Psoas muscle (tissue), 8 donors: ENCODE measurements around the gene SCARF2. TPM values are rescaled to one million over a fixed set of nuclear protein-coding genes. Genes with fewer than 3 reads are reported as not detected.

Experiments
- ATAC-seq, 4 donors: fragments of 200-7000 bp; cut with Tn5 transposase; one replicate each; pipeline ENCODE4 v1.9.1; 2020; ENCODE audit warnings: moderate library complexity in 3 of 4, mild to moderate bottlenecking in 2 of 4
- DNase-seq, 2 donors: peaks; one replicate each; pipeline ENCODE4 v3.0.0-alpha.2; 2020
- H3K27ac ChIP-seq: fragments of 200-600 bp; one replicate; pipeline ENCODE4 v1.8.0; 2022
- H3K27me3 ChIP-seq, 3 donors: fragments of 200-600 bp in 1 of 3; one replicate each; pipeline versions ENCODE4 v1.6.1 to v1.8.0; 2013 to 2022; ENCODE audit warnings: low read length in 2 of 3, mild to moderate bottlenecking in 2 of 3, moderate library complexity in 1 of 3; ENCODE audit not compliant: insufficient read depth in 3 of 3
- H3K36me3 ChIP-seq, 2 donors: fragments of 200-600 bp in 1 of 2; one replicate each; pipeline versions ENCODE4 v1.6.1 to v1.8.0; 2013 to 2022; ENCODE audit warnings: low read depth in 1 of 2, mild to moderate bottlenecking in 1 of 2, moderate library complexity in 1 of 2; ENCODE audit not compliant: insufficient read depth in 1 of 2
- H3K4me1 ChIP-seq: fragments of 200-600 bp; one replicate; pipeline ENCODE4 v1.8.0; 2022
- H3K4me3 ChIP-seq: fragments of 200-600 bp; one replicate; pipeline ENCODE4 v1.8.0; 2022; ENCODE audit warnings: mild to moderate bottlenecking
- H3K9me3 ChIP-seq: fragments of 200-600 bp; one replicate; pipeline ENCODE4 v1.8.0; 2022
- CTCF ChIP-seq: fragments of 200-600 bp; IDR thresholded peaks from one replicate; pipeline ENCODE4 v1.8.0; 2022; ENCODE audit warnings: antibody characterized with exemption
- WGBS, 3 donors: extraction: QIAGEN DNeasy Blood & Tissue Kit; methylation state at CpG; one replicate each; pipeline versions ENCODE4 v1.1.6 to v1.1.7; 2013; 5-methylcytosine and 5-hydroxymethylcytosine counted together
- intact Hi-C, 2 donors: fragments of 100-400 bp; cut with DNase I; formaldehyde crosslinking; loops; one replicate each; pipeline versions ENCODE4 v1.11.0 to v1.14.2; 2022
- polyA plus RNA-seq, 3 donors: library from polyadenylated mRNA; stranded (reverse); fragments of 200-250 nt; gene quantifications; one replicate each; pipeline ENCODE4 v1.2.3, GENCODE V29; 2013
- total RNA-seq, 4 donors: library from RNA; stranded (reverse); fragmentation: NEBNext Ultra II Directional in 2 of 4; extraction: Animal tissue kit (Norgen Biotek cat#: 25700) in 2 of 4; gene quantifications; one replicate each; pipeline versions ENCODE4 v1.2.1 to v1.2.4, GENCODE V29; 2021 to 2023
- donor health status: healthy with polysubstance abuse.
- donor health status: DM: no; HTN: no; CAD: no; lungs with moderate emphysema.
- donor health status: Bipolar disorder and iron deficiency.
- donor health status: healthy.
- donor health status: DM: yes; HTN: yes; CAD: no.
- donor health status: DM: no; HTN: no; CAD: no.
- donor health status: DM: no; HTN: no; CAD: no.
- donor health status: DM: yes; HTN: yes; CAD: no.

SCARF2 gene
- total and polyA plus RNA-seq, 7 donors: 0.44 to 2.0 (median 1.3) TPM

- H3K4me1 ChIP-seq: peaks cover 4% of the 10 kb centered on the region
- TF ChIP-seq CTCF: no peak
- H3K9me3 ChIP-seq: no peaks in the 10 kb centered on the region
- H3K4me3 ChIP-seq: peak overlapping the region; percentile 47
- no peak for ATAC-seq
- peaks cover 0 to 8% (median 0%) of the 10 kb centered on the region in 3 donors for H3K27me3 ChIP-seq
- no peaks in the 10 kb centered on the region for H3K36me3 ChIP-seq
- no peak overlapping the region for H3K27ac ChIP-seq
- peak in 1 of 2 donors; percentile 55 for DNase-seq
- intact Hi-C loops: no loop called here
- WGBS, 3 donors: 74 to 81% (median 74%) methylated on average over 28 to 37 of the region's 37 CpGs
Measured at GRCh38 chr22:20430101-20430719, 7.4 kb downstream of the SCARF2 start.

GRCh38 chr22:20429254-20430100, 8.1 kb downstream of the SCARF2 start:
- intact Hi-C loops: no loop called here
- Histone ChIP-seq H3K4me3 (peak overlapping the region; percentile 38), H3K27me3 (peaks cover 0 to 5% (median 0%) of the 10 kb centered on the region in 3 donors), H3K27ac (no peak overlapping the region), H3K9me3 (no peaks in the 10 kb centered on the region), H3K4me1 (peaks cover 4% of the 10 kb centered on the region), H3K36me3 (no peaks in the 10 kb centered on the region)
- TF ChIP-seq CTCF: no peak
- WGBS, 3 donors: 77 to 79% (median 78%) methylated on average over 75 of the region's 75 CpGs
- DNase-seq (peak in 1 of 2 donors; percentile 64), ATAC-seq (no peak)

GRCh38 chr22:20428496-20429253, 8.9 kb downstream of the SCARF2 start:
- peaks cover 10% of the 10 kb centered on the region for H3K4me1 ChIP-seq
- 92 to 94% (median 94%) methylated on average over 23 of the region's 23 CpGs for WGBS, 3 donors
- H3K36me3 ChIP-seq: no peaks in the 10 kb centered on the region
- no peak for TF ChIP-seq CTCF
- DNase-seq (peak in 1 of 2 donors; percentile 10), ATAC-seq (no peak)
- H3K27ac ChIP-seq: no peak overlapping the region
- intact Hi-C loops: no loop called here
- H3K9me3 ChIP-seq: no peaks in the 10 kb centered on the region
- H3K27me3 ChIP-seq: peaks cover 0 to 5% (median 0%) of the 10 kb centered on the region in 3 donors
- no peak overlapping the region for H3K4me3 ChIP-seq

GRCh38 chr22:20427945-20428417, 9.6 kb downstream of the SCARF2 start:
- TF ChIP-seq CTCF: no peak
- no peaks in the 10 kb centered on the region for H3K9me3 ChIP-seq
- ATAC-seq (no peak), DNase-seq (no peak)
- H3K4me3 ChIP-seq: no peak overlapping the region
- H3K27me3 ChIP-seq: peaks cover 0 to 5% (median 0%) of the 10 kb centered on the region in 3 donors
- H3K27ac ChIP-seq: no peak overlapping the region
- 92 to 98% (median 94%) methylated on average over 4 of the region's 4 CpGs for WGBS, 3 donors
- no peaks in the 10 kb centered on the region for H3K36me3 ChIP-seq
- H3K4me1 ChIP-seq: peaks cover 17% of the 10 kb centered on the region
- intact Hi-C loops: no loop called here
